NCI-H748 (cell line): ENCODE results near the gene SLC39A11.

Source experiments
- DNase-seq: peaks from one replicate; lab custom pipeline; 2025; ENCODE audit not compliant: unreplicated experiment; lab: John Stamatoyannopoulos, UW

Gene SLC39A11

GRCh38 chr17:72609501-72609900 is 483.0 kb downstream of the SLC39A11 start:
- DNase-seq = no peak

GRCh38 chr17:72608436-72608835 is 484.1 kb downstream of the SLC39A11 start:
- no peak for DNase-seq

GRCh38 chr17:72606656-72607055 is 485.8 kb downstream of the SLC39A11 start:
- no peak for DNase-seq

- DNase-seq = no peak
Observed at GRCh38 chr17:72605543-72605942, 486.9 kb downstream of the SLC39A11 start.

GRCh38 chr17:72604518-72604917 is 488.0 kb downstream of the SLC39A11 start:
- peak; percentile 52 for DNase-seq

GRCh38 chr17:72603420-72604242 is 488.9 kb downstream of the SLC39A11 start:
- DNase-seq = no peak

GRCh38 chr17:72602517-72603419 is 489.7 kb downstream of the SLC39A11 start:
- no peak for DNase-seq

- no peak for DNase-seq
Observed at GRCh38 chr17:72600934-72601333, 491.6 kb downstream of the SLC39A11 start.

- DNase-seq = peak; percentile 35
Observed at GRCh38 chr17:72599891-72600290, 492.6 kb downstream of the SLC39A11 start.

GRCh38 chr17:72598695-72599094 is 493.8 kb downstream of the SLC39A11 start:
- DNase-seq = no peak

- no peak for DNase-seq
Observed at GRCh38 chr17:72597354-72598087, 495.0 kb downstream of the SLC39A11 start.
